ENCODE results near the gene ZXDC.

Gene ZXDC

DNA sequence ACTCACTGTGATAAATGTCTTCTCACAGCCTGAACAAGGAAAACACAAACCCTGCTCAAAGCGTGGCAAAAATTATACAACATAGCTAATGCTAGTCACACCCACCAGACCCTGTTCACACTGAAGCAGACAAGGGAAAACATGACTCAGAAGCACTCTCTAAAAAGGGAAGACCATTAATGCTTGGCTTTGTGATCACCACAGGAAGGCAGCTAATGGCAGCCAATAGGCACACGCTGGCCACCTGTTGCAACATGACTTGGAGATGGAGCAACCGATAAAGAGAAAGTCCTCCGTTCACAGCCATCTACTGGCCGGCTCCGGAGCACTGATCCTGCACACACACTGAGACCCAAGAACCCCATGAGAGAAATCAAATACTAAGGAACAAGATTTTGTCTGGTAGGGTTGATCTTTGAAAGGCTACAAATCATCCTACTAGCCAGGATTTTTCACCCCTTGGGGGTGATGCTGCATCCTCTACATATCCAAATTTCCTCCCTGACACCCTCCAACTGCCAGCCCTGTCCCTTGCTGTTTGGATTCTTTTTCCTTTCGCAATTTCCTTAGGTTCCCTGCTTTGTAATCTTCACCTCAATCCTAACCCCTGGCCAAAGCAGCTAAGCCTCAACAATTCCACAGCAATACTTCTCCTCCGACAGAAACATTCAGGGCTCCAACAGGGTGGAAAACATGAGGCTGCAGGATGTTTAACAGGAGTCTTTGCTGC, 3.2 kb downstream of the ZXDC start:
- ATAC-seq, result no peak

DNA sequence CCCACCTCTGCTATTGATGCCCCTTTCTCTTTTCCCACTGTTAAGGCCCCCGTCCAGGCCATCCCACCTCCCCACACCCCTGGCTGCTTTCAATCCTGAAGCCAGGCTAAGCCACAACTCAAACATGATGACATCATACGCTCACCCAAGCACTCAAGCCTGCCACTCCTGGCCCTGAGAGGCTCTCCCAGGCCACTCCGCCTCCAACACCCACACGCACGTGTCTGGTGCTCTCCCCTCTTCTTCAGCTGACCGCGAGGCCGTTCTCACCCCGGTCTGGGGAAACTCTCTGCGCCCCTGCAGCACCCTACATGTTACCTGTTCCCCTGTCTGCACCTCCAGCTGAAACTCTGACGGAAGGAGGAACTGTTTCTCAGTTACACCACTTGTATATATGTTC, 6.2 kb downstream of the ZXDC start:
- no peak for ATAC-seq

DNA sequence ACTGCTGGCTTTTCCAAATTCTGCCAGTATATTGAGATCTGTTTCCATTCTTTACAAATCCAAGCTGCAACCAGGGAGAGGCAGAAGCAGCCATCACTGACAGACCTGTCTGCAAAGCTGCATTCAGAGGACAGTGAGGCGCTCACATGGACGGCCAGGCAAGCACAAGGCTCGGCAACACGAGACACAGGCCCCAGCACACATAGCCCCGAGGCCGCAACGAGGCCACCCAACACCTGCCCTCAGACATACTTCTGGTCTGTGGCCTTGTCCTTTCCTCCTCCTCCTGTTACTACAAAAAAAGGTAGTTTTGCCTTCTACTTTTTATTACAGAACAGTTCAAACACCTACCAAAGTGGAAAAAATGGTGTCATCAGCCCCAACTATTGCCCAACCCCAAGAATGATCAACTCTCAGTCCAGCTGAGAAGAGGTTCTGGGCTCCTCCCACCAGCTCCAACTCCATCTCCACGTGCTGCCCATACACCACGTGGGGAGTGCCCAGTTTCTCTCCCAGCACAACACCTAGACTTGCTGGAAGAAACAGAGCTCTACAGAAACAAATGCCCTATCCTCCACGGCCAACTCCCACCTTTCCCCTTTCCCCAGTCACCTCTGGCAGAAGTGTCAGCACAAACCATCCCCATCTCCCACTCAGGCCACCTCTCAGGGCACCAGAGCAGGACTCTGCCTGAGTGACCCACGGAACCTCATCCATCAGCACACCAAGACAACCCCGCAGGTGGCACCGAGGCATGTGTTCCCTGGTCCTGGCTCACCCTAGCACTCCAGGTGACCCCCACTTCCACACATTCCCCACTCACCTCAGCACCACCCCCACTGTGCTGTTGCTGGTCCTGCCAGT, 7.4 kb downstream of the ZXDC start:
- ATAC-seq, result no peak

DNA sequence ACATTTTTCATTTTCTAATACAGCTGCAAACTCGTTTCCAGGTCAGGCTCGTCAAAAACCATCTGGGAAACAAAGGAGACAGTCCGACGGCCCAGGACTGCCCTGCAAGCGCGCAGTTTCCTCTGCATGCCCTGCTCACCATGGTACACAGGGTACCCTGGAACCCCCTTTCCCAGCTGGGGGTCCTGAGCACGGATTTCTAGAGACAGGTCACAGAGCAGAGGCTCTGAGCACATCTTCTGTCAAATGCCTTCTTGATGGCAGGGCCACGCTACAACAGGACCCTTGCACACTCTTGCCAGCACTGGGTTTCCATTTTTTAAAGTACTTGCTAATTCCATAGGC, 8.1 kb downstream of the ZXDC start:
- no peak for ATAC-seq

DNA sequence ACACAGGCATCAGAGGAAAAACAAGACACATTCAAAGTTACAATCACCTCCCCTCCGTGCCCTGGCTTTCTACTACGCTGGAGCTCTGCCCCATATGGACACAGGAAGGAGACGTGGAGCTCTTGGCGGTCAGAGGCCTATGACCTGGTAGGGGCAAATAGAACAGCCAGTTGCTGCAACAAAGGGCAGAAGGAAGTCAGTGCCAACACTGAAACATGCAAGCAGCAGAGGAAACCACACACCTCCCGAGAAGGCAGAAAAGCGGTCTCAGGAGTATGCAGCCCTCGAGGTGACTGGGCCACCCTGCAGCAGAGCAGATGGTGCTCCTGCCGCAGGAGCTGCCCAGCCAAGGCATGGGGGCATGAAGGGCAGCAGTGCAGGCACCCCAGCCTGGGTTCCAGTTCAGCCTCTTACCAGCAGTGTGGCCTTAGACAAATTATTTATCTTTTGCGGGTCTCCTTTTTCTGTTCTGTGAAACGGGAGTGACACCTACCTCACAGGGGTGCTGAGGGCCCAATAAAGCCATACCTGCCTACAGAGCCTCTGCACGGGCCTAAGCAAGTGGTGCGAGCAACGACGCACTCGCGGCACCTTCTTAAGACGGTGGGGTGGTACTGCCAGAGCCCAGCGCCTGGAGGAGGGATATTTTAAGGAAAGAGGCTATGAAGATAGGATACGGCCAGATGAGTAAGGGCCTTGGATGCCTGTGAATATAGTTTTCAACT, 8.6 kb downstream of the ZXDC start:
- no peak for ATAC-seq

DNA sequence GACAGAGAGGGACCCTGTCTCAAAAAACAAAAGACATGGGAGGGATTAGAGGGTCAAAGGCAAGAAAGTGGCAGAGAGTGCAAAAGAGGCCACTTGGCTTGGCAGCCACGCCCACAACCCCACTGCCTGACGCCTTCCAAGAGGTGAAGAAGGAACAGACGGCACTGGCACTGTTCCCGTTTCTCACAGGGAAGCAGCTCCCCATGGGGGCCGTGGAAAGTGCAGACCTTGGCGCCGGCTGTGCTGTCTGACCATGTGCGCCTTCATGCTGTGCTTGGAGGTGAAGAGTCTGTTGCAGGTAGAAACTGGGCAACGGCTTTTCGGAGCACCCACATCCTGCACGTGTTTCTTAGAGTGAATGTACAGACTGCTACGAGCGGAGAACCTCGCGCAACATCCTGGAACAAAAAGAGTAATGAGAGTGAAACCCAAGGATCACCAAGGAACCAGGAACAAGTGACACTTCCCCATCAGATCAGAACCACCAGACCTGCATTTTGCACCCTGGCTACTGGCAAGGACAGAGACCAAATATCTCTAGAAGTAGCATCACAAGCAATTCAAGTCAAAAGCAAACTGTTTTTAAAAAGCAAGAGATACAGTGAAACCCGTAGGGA, 9.7 kb downstream of the ZXDC start:
- no peak for ATAC-seq

DNA sequence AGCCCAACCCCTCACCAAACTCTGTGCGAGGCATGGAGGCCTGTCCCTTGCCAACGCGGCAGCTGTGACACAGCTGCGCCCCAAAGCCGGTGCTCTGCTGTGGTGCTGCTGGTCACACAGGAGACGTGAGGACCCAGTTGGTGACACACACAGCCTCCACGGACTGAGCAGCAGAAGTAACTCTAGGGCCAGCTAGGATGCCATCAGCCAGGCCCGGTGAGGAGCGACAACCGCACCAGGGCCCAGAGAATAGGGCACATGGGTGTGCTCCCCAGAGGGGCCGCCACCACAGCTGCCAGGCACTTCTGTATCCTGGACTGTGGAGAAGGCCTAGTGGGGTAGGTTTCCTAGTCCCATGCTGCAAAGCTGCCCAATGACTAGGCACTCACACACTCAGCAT, 10.7 kb downstream of the ZXDC start:
- ATAC-seq, result no peak

DNA sequence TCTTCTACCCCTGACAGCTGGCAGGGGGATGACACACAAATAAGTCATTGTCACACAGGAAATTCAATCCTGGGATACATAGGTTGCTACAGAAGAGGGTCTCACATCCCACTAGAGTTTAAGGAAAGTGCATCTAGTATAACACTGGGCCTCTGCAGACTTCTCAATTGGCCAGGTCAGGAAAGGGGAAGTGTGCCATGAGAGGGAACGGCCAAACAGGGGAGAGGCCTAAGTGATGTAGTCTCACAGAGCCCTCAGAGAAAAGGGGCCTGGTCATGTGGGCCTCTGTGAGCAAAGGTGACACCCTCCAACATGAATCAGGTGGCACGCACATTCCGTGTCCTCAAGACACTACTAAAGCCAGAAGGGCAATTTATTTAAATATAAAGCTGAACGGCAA, 11.2 kb downstream of the ZXDC start:
- ATAC-seq, result no peak

DNA sequence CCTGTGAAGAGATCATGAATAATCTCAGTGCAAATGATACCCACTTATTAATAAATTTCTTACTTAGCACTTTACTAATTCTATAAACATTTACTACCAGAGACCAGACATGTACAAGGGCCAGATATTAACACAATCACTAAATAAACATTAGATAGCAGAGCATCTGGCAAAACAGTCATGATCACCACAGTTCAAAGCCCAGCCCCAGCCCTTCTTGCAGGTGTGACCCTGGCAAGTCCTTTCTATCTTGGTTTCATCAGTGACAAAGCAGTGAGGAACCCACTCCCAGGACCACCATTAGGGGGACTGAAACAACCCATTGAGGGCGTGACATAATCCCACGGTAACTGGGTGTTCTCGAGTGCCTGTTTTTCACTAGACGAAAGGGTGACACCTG, 11.6 kb downstream of the ZXDC start:
- no peak for ATAC-seq

DNA sequence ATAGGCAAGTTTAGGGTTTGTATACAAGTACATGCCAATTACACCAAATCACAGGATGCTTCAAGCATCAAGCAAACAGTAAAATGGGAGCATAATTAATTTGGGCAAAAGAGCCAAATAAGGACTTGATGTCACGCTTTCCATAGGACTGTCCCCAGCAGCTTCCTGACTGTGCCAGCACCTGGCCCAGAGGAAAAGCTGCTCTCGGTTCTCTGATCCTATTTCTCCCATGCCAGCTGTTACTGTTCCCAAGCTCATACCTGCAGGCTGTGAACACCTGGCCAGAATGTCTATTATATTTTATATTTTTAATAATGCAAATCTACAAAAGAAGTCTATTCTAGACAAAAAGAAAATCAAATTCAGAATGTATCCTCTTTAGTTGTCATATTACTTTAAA, 12.2 kb downstream of the ZXDC start:
- ATAC-seq, result no peak

DNA sequence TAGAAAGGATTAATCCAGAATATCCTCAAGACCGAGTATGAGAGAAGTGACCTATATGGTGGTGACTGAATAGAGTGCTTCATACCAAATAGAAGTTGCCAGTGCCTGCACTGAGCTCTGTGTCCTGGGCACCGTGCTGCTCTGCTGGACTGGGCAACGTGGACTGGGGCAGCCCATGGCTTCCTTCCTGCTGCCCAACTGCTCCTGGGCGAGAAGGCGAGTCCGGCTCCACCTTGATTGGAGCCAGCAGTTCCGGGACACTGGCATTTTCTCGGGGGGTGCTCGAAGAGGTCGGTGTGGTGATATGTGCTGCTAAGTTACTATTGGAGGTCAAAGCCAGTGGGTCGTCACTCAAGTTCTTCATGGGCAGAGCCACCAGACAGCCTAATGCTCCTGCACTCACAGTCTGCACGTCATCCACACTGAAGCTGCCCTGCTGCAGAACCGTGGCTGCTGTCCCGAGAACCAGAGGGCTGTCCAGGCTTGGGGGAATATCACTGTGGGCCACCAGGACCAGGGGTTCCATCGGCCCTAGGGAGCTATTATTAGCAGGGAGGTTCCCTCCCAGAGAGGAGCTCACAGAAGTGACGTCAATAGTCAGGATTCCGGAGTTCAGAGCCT, 14.1 kb downstream of the ZXDC start:
- no peak for ATAC-seq

DNA sequence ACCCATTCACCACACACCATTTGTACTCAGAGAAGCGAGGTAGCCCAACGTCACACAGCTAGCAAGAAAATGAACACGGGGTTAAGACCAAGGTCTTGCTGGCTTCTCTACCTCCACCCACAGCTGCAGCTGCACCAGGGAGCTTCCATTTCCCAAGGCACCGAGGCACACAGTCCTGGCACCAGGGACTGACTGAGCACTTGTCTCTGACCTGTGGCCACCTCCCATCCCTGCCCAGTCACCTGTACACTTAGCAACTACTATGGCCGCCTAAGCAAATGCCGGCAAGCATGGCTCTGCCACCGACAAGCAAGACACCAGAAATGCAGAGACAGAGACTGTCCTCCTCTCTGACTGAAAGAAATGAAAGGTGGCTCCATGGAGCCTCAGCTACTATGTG, 15.3 kb downstream of the ZXDC start:
- no peak for ATAC-seq

DNA sequence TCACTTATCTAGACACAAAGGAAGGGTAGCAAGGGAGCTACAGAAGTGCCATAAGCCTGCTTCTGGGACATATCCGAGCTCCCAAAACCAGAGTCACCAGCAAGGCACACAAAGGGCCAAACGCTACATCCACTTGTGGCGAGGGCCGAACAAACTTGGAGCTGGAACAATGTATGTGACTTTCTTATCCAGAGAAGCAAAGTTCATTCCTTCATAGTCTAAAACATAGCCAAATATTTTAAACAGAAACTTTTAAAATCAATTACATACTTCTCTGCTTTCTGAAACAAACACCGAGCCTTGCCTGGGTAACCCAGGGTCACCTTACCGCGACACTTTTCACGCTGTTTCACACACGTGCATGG, 15.9 kb downstream of the ZXDC start:
- ATAC-seq, result no peak

DNA sequence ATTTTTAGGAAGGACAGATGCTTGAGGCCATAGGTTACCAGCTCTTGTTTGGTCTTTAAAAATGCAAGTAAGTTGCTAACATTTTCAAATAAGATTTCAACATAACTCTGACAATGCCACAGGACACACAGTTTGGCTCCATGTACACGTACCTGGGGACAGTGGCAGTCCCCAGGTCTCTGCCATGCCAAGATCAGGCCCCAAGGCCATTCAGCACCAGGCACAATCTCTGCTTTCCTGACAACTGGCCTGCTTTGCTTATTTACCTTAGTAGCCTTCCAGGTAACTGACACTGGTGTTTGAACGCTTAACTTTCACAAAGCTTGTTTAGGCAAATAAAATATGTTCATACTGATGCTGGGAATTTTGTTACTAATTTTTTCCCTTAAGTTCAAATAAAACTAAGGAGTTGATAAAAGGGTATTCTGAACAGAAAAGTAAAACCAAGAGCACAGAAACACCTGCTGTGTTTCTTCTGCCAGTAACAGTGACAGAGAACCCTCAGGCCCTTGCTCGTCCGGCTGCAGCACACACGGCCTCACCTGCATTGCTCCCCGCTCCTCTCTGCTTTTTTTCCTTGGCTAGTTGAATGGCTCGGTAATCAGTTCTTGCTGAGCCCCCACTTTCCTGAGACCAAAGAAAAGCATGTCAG, 16.5 kb downstream of the ZXDC start:
- no peak for ATAC-seq

DNA sequence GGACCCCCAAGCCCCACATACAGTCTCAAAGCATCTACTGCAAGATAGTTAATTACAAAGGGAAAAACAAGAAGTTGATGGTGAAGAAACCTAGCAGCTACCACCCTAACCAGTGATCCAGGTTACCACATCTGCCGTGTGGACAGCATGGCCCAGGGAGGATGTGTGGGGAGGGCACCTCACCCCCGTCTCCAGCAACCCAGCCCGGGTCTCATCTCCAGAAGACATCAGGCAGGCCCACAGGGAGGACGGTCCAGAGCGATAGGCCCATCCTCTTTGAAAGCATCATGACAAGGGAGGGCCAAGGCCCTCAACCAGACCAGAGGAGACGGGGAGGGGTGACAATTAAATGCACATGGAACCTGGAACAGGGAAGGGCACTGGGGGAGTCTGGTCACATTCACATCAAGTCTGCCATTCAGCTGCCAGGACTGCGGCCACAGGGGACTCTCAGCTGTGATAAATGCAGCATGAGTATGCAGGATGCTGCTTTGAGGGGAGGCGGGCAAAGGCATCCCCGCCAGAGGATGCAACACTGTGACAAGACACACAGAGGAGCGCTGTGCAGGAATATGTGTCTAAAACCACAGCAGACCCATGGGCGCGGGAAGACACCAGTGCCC, 18.8 kb downstream of the ZXDC start:
- ATAC-seq, result no peak

DNA sequence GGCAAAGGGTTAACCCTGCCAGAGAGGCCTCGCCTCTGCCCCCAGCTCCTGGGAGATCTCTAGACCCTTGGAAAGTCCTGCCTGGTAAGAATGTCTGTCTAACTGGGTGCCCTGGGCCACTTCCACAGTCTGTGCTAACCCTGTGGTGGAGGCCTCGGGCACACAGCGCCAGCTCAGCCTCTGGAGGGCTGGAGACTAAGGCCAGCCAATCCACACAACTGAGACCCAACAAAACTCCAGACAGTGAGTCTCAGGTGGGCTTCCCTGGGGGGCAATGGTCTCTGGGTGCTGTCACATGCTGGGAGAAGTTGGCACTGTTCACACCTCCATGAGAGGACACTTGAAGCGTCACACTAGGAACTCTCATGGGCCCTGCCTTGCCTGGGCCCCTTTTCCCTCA, 19.5 kb downstream of the ZXDC start:
- no peak for ATAC-seq

DNA sequence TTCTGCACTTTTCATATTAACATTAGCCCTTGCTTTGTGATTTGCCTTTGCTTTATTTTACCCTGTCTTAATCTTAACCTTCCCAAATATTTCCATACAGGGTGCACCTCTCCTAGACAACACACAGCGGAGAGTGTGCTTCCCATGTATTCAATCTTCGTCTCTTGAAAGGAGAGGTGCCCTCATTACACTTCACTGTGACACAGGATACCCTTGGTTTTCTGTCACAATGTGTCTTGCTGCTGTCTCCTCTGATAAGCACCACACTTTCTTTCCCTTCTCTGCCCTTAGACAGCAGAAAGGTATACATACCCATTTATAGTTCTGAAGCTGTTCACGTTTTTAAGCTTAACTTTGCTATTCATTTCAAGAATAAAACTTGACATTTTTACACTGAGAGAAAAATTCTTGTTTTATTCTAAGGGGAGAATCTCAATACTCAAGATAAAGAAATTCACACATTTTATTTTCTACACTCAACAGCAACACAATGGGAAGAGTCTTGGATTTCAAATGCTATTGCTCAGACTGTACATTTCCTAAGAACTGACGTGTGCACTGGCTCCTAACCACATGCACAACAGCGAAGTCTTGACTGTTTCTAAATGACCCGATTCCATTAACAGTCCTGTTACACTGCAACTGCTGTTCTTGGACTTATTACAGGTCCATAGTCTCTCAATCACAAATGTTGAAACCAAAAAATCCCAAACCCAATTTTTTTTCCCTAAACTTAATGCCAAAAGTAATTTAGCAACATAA, 21.1 kb downstream of the ZXDC start:
- ATAC-seq, result no peak

DNA sequence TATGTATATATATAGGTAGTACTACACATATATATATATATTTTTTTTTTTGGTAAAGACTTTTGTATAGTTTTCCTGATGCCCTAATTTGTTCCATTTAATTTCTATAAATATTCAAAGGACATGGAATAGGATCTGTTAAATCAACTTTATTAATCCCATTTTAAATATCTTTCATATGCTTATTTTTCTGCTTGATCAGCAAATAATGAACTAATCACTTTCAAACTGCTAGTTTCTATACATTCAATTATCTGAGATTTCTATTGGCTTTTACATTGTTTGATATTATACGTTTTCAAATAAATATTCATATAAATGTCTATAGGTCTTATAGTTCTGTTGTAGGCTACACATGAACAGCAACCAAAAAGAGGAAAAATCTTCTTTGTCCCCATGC, 21.7 kb downstream of the ZXDC start:
- no peak for ATAC-seq

DNA sequence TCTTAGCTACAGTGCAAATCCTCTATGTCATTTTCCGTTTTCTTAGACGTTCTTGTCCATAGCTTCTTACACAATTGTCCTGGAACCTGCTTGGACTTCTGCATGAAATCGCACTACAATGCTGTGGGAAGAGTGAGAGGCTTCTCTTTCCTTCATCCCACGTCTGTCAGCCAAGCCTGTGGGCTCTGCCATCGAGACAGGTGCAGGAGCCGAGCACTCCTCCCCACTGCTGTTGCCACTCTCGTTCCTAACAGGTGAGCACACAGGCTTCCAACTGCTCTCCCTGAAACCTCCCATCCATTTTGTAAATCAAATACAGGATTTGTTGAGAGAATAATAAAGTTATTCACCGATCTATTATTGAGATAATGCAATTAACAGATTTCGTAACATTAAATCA, 23.5 kb downstream of the ZXDC start:
- no peak for ATAC-seq

DNA sequence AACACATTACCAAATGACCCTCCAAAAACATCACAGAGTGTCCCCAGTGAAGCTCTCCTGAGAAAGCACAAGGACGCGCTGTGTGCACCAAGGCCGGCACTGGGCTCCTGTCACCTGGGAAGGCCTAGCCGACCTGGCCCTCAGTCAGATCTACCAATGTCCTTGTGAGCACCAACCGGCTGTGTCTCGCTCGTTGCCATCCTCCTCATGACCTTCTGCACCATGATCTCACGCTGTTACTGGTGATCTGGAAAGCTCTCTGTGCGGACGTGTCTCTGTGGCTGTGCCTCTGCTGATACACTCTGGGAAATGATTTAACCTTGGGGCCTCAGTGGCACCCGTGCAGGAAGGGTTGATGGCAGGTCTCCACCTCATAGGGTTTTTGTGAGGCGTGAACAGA, 24.2 kb downstream of the ZXDC start:
- no peak for ATAC-seq

DNA sequence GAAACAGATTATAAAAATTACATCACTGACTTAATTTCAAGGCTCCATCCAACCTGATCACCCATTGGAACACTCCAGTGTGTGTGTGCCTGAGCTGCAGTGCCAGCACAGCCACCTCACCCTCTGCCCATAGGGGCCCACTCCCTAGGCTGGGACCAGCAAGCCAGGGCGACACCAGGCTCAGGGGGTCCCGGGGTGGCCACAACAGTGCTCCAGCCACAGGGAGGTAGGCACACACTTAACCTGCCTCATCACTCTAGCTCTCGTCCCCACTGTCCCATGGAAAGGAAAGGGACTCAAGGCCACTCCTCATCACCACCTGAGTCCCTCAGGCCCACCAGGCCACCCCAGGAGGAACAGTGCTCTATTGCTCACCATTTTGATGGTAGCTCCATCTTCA, 24.9 kb downstream of the ZXDC start:
- ATAC-seq, result no peak
